ENCODE data around the gene MASP2. TPM values are rescaled to one million over a fixed set of nuclear protein-coding genes. Genes with fewer than 3 reads are reported as not detected.
A peak's percentile ranks its signal among the peaks of the same experiment; 100 is the strongest.

Gene MASP2
- total and polyA plus RNA-seq, 4 donors: 0.01 to 0.04 TPM; not detected in 2

DNA sequence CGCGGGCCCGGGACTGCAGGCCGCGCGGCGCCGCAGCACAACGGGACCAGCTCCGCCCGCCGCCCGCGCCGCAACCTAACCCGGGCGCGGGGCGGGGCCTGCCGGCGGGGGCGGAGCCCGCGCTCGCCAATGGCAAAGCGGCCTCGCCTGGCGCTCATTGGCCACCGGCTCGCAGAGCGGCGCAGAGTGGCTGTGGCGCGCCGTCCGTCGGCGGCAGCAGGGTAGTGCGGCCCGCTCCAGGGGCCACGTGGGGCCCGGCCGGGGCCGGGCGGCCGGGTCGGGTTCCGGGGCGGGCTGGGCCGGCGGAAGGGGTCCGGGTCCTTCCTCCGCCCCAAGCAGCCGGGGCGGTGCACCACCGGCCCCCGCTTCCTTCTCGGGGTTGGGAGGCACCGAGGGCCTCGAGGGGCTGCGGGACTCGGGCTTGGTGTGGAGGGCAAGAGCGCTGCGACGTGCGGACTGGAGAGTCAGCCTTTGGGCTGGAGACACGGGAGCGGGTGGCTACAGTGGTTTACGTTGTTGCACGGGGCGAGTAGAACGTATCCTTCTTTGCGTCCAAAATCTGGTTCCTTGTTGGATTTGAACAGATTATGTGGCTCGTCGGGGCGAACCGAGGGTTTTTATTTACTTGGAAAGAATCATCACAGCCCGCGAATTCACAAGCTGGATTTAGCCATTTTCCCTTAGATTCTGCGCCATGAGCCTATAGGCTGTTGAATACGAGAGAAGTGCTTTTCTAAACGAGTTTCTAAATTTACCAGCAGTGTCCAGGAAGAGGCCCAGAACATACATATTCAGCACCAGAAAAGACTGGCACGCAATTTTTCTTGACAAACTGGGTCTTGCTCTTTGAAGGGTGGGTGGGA, 13.2 kb upstream of the MASP2 start, which contains the start of gene SRM:
TSS of gene SRM (minus strand) at position 51 of the 863 bp plus-strand sequence. CDS start 75 bp downstream, outside the sequence.
- TF ChIP-seq CTCF (IDR thresholded peaks at IDR 0.05; ENCODE audit: control extremely low read depth, extremely low read depth): peak; percentile 63
- peak within 1 kb of the TSS; percentile 88 to 92 for H3K27ac ChIP-seq (ENCODE audit: low read depth in 1 of 2, low read length in 1 of 2)
- peak within 1 kb of the TSS; percentile 99 for H3K4me3 ChIP-seq
- no peaks in the 10 kb centered on the region for H3K27me3 ChIP-seq (ENCODE audit: control insufficient read depth in 3 of 3, insufficient read depth in 3 of 3, low read length in 2 of 3)
- DNase-seq (peak; percentile 90 to 96 (median 91)), ATAC-seq (ENCODE audit: insufficient read depth, low FRiP score) (peak; percentile 99)
- H3K4me1 ChIP-seq (ENCODE audit: control insufficient read depth in 5 of 5, insufficient read depth in 5 of 5, low read length in 5 of 5): peaks cover 0 to 16% (median 6%) of the 10 kb centered on the region in 5 donors
- H3K9me3 ChIP-seq (ENCODE audit: control insufficient read depth in 4 of 4, insufficient read depth in 3 of 4, low read length in 3 of 4): peaks cover 0 to 4% (median under 1%) of the 10 kb centered on the region in 4 donors
- peaks cover 4 to 28% (median 9%) of the 10 kb centered on the region in 4 donors for H3K36me3 ChIP-seq (ENCODE audit: control insufficient read depth in 4 of 4, insufficient read depth in 4 of 4, low read length in 4 of 4)
- H3K9ac ChIP-seq (ENCODE audit: insufficient read depth in 1 of 2, low read length in 2 of 2): peak within 1 kb of the TSS; percentile 23 to 28
- WGBS, 2 donors: 0% methylated on average over 28 to 83 of the region's 83 CpGs

DNA sequence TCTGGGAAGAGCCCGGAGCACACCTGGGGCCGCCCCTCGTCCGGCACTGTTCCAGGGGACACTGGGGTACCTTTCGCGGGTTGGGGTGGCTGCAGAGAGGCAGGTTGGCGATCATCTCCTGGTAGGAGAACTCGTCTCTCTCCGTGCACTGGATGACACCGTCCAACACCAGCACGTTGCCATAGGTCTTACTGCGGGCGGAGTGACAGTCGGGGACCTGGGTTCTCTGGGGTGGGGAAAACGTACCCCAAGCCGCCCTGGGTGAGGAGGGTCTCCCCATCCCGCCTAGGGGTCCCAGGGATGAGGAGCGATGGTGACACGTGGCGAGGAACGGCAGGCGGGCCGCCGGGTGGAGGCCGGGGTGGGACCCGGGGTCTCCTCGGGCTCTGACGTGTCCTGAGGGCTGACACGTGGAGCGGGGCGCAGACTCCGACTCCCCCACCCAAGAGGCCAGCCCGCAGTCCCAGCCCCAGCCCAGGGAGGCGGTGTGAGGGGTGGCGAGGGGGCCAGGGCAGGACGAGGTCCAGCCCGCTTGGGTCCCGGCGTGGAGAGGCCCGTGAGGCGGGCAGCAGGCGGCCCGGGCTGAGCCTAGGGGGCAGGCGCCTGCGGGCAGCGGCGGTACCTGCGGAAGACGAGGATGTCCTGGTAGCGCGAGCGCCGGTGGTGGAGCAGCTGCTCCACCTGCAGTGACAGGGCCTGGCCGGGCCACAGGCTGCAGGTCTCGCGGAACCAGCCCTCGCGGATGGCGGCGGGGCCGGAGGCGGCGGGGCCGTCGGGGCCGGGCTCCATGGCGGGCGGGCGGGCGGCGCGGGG, 12.3 kb upstream of the MASP2 start:
- no peak for TF ChIP-seq CTCF (IDR thresholded peaks at IDR 0.05; ENCODE audit: control extremely low read depth, extremely low read depth)
- H3K27ac ChIP-seq (ENCODE audit: low read depth in 1 of 2, low read length in 1 of 2): peak overlapping the region in 1 of 2 donors; percentile 59

GRCh38 chr1:11058595-11059154, 11.6 kb upstream of the MASP2 start:
- 56 to 58% methylated on average over 28 of the region's 28 CpGs for WGBS, 2 donors
- H3K9me3 ChIP-seq (ENCODE audit: control insufficient read depth in 4 of 4, insufficient read depth in 3 of 4, low read length in 3 of 4): no peaks in the 10 kb centered on the region
- peak overlapping the region; percentile 99 for H3K4me3 ChIP-seq
- H3K27me3 ChIP-seq (ENCODE audit: control insufficient read depth in 3 of 3, insufficient read depth in 3 of 3, low read length in 2 of 3): no peaks in the 10 kb centered on the region
- peaks cover 0 to 34% (median 4%) of the 10 kb centered on the region in 4 donors for H3K36me3 ChIP-seq (ENCODE audit: control insufficient read depth in 4 of 4, insufficient read depth in 4 of 4, low read length in 4 of 4)
- no peak overlapping the region for H3K27ac ChIP-seq (ENCODE audit: low read depth in 1 of 2, low read length in 1 of 2)
- ATAC-seq (ENCODE audit: insufficient read depth, low FRiP score) (no peak), DNase-seq (no peak)
- no peak overlapping the region for H3K9ac ChIP-seq (ENCODE audit: insufficient read depth in 1 of 2, low read length in 2 of 2)
- TF ChIP-seq CTCF (IDR thresholded peaks at IDR 0.05; ENCODE audit: control extremely low read depth, extremely low read depth): no peak
- H3K4me1 ChIP-seq (ENCODE audit: control insufficient read depth in 5 of 5, insufficient read depth in 5 of 5, low read length in 5 of 5): peaks cover 0 to 16% (median 6%) of the 10 kb centered on the region in 5 donors

More for the DNA sequence above, 12.3 kb upstream of the MASP2 start:
- no peaks in the 10 kb centered on the region for H3K9me3 ChIP-seq (ENCODE audit: control insufficient read depth in 4 of 4, insufficient read depth in 3 of 4, low read length in 3 of 4)
- ATAC-seq (ENCODE audit: insufficient read depth, low FRiP score) (no peak), DNase-seq (no peak)
- H3K4me3 ChIP-seq: peak overlapping the region; percentile 99
- no peaks in the 10 kb centered on the region for H3K27me3 ChIP-seq (ENCODE audit: control insufficient read depth in 3 of 3, insufficient read depth in 3 of 3, low read length in 2 of 3)
- H3K36me3 ChIP-seq (ENCODE audit: control insufficient read depth in 4 of 4, insufficient read depth in 4 of 4, low read length in 4 of 4): peaks cover 0 to 31% (median 4%) of the 10 kb centered on the region in 4 donors
- no peak overlapping the region for H3K9ac ChIP-seq (ENCODE audit: insufficient read depth in 1 of 2, low read length in 2 of 2)
- peaks cover 0 to 16% (median 6%) of the 10 kb centered on the region in 5 donors for H3K4me1 ChIP-seq (ENCODE audit: control insufficient read depth in 5 of 5, insufficient read depth in 5 of 5, low read length in 5 of 5)
- 2 to 4% methylated on average over 43 to 72 of the region's 72 CpGs for WGBS, 2 donors

Measured in lung (tissue), 12 donors.